HepG2 (cell line): ENCODE results near the gene SPAG9.

Source experiments
- EED ChIP-seq: sonication (generic); formaldehyde crosslinking; IDR thresholded peaks from 2 replicates; pipeline ENCODE4 v1.5.0; 2020; ENCODE audit warnings: mild to moderate bottlenecking, missing genetic modification reagents
- RFX5 ChIP-seq: IDR thresholded peaks from 2 replicates; pipeline ENCODE4 v1.6.1; 2011; ENCODE audit warnings: low read depth, low read length, improper control_type of control experiment
- SAFB2 ChIP-seq: sonication (generic); formaldehyde crosslinking; IDR thresholded peaks from 2 replicates; pipeline ENCODE4 v1.5.1; 2020; ENCODE audit warnings: missing genetic modification reagents, low read depth, mild to moderate bottlenecking, borderline replicate concordance
- ZFYVE20 ChIP-seq: sonication (generic); formaldehyde crosslinking; IDR thresholded peaks from 2 replicates; pipeline ENCODE4 v1.8.0; 2023; ENCODE audit warnings: low read depth, mild to moderate bottlenecking, moderate library complexity, missing genetic modification reagents, borderline replicate concordance
- TF ChIP-seq, protein P1 (sequence below): sonication (generic); formaldehyde crosslinking; IDR thresholded peaks from 2 replicates; pipeline ENCODE4 v1.5.0; 2020; ENCODE audit warnings: mild to moderate bottlenecking, missing genetic modification reagents, moderate library complexity
- TF ChIP-seq, protein P2 (sequence below): sonication (generic); formaldehyde crosslinking; IDR thresholded peaks from 2 replicates; pipeline ENCODE4 v1.4.0; 2020; ENCODE audit warnings: missing genetic modification reagents
- TF ChIP-seq, protein P3 (sequence below), 2 experiments: sonication (generic) in 1 of 2; formaldehyde crosslinking in 1 of 2; IDR thresholded peaks; 2 replicates each; pipeline versions ENCODE4 v1.4.0 to v1.6.1; 2016 to 2020; ENCODE audit warnings: borderline replicate concordance in 1 of 2, low read depth in 1 of 2, mild to moderate bottlenecking in 1 of 2, missing genetic modification reagents in 1 of 2

DNA sequence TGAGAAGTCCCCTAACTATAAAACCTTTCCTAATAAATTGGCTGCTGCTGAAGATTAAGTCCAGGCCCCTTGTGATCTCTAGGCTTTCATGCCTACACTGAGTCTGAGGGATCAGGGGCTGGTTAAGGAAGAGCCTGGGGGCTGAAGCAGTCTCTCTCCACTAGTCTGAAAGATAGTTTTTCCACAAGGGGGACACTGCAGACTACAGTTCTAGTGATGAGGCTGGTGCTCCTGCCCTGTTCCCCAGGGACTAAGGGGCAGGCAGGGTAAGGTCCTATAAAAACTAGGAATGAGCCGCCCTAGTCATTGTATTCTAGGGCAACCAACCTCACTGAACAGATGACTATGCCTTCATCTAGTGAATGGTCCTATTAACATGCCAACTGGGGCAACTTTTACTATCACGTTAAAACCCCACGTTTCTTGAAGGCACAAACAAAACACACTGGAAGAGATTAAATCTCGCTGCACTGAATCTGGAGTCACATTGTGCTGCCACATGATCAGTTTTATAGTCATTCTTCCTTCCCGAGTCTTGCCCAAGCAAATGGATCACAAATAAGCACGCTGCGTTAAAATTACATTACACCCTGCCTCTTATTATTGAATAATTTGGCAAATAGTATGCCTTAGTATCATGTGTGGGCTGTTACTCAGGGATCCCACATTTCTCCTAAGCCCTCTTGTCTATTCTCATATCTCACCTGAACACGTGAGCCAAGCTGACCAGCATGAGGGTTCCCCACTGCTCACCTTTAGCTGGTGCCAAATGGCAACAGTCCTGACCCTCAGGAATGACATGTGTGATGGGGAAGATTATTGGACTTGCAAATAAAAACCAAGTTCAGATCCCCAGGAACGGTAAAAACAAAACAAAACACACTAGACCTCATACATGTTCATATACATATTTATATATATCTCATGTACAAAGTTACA, 159.1 kb downstream of the SPAG9 start:
- TF ChIP-seq RFX5 (no peak), SAFB2 (CRISPR knock-in tag) (no peak), ZFYVE20 (CRISPR knock-in tag) (no peak), EED (CRISPR knock-in tag) (no peak)
- TF ChIP-seq, protein P1, sequence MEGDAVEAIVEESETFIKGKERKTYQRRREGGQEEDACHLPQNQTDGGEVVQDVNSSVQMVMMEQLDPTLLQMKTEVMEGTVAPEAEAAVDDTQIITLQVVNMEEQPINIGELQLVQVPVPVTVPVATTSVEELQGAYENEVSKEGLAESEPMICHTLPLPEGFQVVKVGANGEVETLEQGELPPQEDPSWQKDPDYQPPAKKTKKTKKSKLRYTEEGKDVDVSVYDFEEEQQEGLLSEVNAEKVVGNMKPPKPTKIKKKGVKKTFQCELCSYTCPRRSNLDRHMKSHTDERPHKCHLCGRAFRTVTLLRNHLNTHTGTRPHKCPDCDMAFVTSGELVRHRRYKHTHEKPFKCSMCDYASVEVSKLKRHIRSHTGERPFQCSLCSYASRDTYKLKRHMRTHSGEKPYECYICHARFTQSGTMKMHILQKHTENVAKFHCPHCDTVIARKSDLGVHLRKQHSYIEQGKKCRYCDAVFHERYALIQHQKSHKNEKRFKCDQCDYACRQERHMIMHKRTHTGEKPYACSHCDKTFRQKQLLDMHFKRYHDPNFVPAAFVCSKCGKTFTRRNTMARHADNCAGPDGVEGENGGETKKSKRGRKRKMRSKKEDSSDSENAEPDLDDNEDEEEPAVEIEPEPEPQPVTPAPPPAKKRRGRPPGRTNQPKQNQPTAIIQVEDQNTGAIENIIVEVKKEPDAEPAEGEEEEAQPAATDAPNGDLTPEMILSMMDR (CRISPR knock-in tag): no peak
- TF ChIP-seq, protein P2, sequence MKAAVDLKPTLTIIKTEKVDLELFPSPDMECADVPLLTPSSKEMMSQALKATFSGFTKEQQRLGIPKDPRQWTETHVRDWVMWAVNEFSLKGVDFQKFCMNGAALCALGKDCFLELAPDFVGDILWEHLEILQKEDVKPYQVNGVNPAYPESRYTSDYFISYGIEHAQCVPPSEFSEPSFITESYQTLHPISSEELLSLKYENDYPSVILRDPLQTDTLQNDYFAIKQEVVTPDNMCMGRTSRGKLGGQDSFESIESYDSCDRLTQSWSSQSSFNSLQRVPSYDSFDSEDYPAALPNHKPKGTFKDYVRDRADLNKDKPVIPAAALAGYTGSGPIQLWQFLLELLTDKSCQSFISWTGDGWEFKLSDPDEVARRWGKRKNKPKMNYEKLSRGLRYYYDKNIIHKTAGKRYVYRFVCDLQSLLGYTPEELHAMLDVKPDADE (CRISPR knock-in tag): no peak
- TF ChIP-seq, protein P3, sequence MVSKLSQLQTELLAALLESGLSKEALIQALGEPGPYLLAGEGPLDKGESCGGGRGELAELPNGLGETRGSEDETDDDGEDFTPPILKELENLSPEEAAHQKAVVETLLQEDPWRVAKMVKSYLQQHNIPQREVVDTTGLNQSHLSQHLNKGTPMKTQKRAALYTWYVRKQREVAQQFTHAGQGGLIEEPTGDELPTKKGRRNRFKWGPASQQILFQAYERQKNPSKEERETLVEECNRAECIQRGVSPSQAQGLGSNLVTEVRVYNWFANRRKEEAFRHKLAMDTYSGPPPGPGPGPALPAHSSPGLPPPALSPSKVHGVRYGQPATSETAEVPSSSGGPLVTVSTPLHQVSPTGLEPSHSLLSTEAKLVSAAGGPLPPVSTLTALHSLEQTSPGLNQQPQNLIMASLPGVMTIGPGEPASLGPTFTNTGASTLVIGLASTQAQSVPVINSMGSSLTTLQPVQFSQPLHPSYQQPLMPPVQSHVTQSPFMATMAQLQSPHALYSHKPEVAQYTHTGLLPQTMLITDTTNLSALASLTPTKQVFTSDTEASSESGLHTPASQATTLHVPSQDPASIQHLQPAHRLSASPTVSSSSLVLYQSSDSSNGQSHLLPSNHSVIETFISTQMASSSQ (IDR thresholded peaks at IDR 0.05; ENCODE audit: low read depth): no peak
- TF ChIP-seq, protein P3 (CRISPR knock-in tag; IDR thresholded peaks at IDR 0.05; ENCODE audit: borderline replicate concordance): no peak
